Kidney capillary endothelial cell (primary cell): ENCODE measurements around the gene GRHPR.

Experiments
- DNase-seq: peaks from one replicate; pipeline ENCODE4 v3.0.0-alpha.2; 2018; ENCODE audit warnings: low spot score

The GRHPR gene

DNA sequence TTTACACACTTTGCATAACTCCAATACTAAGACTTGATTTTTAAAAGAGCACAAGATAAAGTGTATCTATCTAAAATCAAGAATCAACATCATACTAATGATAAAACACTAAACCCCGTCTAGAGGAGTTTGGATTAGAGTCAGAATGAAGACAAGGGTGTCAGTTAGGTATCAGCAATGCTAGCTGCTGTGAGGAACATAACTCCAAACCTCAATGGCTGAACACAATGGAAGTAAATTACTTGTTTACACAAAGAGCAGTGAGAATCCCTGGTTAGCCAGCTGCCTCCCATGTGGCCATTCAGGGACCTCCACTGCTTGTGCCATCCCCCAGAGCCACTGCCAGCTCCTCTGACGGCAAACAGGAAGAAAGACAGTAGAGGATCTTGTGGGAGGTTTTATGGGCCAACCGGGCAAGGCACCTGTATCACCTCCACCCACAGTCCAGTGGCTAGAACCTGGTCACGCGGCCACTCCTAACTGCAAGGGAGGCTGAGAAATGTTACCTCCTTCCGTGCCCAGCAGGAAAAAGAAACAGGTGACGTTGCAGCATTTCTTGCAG is 24.0 kb upstream of the GRHPR start:
- no peak for DNase-seq

DNA sequence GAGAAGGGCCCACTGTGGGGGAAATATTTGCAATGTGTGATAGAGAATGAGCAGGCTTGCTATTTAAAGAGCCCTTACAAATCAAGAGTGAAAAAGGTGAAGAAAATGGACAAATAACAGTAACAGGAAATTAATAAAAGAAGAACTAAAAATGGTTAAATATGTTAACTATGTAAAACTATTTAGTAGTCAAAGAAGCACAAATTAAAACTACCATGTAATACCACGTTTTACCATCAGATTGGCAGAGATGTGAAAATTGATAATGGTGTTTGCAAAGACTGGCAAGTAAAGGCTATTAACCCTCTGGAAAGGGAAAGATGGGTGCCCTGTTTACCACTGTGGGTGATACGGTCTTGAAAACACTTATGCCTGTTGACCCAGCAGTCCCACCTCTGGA is 23.2 kb upstream of the GRHPR start:
- DNase-seq = no peak

DNA sequence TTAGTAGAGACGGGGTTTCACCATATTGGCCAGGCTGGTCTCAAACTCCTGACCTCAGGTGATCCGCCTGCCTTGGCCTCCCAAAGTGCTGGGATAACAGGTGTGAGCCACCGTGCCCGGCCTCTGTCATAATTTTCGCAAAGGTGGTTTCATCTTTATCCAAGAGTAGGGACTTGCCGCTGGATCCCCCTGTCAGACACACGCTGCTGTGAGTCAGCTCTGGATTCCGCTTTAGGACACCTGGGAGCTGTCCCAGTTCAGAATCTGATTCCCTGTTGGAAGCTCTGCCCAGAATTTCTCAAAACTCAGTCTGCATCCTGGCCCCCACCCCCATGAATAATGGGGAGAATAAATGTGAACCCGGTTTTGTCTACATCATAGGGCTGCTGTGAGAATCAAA is 17.9 kb upstream of the GRHPR start:
- DNase-seq = no peak

DNA sequence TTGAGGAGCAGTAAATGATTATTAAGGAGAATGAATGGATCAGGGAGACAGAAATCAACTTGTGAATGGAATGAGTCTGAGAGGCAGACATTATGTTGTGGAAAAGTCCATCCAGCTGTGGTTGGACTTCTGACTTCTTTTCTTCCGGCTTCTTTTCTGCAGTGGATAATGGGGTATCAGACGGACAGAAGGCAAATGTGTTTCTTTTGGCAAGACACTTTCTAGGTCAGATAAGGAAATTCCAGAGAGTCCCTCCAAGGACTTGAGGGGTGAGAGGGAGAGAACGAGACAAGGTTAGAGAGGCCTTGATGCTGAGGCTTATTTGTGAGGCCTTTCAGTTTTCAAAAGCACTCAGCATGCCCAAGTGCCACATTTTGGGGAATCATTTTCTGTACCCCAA is 17.1 kb upstream of the GRHPR start:
- DNase-seq = no peak

DNA sequence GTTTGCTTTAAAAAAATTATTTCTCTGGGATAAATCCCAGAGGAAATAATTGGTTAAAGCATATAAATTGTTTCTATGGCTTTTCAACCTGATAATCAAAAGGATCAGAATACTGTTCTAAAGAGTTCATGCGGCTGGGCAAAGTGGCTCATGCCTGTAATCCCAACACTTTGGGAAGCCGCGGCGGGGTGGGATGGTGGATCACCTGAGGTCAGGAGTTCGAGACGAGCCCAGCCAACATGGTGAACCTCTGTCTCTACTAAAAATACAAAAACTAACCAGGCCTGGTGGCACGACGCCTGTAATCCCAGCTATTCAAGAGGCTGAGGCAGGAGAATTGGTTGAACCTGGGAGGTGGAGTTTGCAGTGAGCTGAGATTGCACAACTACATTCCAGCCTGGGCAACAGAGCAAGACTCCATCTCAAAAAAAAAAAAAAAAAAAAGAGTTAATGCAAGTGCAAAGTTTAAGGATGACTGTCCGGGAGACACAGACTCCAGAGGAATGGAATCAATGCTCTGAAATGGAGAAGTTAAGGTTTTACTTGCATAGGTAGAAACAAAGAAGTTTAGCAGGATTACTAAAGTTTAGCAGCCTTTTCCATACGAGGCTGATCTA is 16.6 kb upstream of the GRHPR start:
- DNase-seq = no peak

DNA sequence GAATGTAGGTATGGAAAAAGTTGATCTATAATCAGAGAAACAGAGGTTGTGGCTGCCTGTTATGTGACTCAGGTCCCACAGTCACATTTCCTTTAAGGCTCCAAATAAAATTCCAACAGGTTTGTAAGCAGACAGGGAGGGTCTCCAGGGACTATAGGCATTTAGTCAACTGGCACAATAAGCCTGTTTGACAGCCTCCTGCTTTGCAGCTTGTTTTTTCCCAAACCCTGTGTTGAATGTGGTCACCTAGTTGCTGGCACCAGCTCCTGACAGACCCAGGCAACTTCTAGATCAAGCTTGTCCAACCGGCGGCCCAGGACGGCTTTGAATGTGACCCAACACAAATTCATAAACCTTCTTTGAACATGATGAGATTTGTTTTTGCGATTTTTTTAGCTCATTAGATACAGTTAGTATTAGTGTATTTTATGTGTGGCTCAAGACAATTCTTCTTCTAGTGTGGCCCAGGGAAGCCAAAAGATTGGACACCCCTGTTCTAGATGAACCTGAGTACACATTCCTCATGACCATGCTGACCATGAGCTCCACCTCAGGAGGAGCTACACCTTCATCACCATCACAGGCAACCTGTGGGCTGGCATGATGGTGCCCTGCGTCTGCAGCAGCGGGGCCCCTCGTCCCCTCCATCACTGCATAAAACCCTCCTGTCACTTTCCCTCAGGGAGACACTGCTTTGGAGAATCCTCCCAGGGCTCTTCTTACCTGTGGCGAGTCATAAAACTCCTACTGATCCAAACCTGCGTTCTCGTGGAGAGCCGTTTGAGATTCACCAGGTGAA is 15.7 kb upstream of the GRHPR start:
- DNase-seq = no peak

DNA sequence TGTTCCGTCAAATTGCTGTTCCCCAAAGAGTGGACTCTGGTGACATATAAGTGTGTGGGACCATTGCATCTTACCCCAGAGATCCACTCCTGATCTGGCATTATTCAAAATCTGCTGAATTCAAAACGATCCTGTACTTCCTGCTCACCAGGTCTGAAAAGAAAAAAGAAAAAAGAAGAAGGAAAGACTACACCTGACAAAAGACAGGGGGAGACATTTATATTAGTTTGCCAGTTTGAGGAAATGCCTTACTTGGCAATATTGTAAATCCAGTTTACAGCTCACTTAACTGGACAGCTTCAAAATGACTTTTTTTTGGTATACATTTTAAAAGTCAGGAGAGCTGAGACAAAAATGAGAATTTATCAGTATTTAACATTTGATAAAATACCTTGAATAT is 15.0 kb upstream of the GRHPR start:
- DNase-seq = no peak

DNA sequence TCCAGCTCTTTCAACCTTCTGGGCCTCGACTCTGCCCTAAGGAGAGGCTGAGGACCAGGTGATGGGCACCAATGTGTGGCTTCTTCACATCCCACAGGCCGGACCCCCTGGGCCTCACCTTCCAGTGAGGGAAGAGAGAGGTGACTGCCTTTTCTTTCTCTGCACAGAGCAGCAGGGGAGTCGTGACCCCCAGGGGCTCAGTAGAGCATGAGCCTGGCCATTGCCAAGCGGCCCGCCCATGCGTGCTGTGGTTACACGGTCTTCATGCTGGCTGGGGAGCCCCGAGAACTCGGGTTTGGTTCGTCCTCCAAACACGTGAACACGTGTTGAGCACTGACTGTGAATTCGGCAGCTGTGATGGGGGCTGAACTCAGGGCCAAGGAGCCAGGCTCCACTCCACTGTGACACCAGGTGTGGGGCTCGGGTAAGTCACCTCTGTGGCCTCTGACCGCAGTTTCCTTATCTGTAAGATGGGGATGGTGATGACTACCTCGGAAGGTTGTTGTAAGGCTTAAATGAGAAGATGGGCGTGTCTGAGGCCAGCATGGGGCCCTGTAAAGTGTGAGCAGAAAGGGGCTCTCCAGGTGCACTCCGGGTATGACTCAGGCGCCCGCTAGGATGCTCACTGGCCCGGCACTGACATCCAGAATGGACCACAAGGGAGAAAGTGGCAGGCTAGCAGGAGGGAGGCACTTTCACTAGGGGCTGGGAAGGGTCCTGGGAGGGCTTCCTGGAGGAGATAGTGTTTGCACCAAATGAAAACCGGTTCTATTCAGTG is 13.4 kb upstream of the GRHPR start:
- no peak for DNase-seq

DNA sequence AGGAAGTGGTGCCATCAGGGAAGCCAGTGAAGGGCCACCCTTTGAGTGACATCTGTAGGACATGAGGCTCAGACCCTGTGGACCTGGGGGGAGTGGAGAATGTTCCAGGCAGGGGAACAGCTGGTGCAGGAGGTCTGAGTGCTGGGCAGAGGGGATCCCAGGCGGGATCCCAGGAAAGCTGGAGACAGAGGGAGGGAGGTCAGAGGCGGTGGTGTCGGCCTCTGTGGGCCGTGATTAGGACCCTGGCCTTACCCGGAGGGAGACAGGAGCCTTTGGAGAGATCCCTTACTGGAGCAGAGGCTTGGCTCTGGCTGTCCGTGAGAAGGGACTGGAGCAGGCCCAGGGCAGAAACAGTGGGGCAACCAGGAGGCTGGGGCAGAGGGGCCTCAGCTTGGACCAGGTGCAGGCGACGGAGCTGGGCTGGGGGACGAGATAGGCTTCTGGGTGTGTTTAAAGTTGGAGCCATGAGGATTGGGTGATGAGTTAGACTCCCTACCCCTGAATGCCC is 12.1 kb upstream of the GRHPR start:
- no peak for DNase-seq

DNA sequence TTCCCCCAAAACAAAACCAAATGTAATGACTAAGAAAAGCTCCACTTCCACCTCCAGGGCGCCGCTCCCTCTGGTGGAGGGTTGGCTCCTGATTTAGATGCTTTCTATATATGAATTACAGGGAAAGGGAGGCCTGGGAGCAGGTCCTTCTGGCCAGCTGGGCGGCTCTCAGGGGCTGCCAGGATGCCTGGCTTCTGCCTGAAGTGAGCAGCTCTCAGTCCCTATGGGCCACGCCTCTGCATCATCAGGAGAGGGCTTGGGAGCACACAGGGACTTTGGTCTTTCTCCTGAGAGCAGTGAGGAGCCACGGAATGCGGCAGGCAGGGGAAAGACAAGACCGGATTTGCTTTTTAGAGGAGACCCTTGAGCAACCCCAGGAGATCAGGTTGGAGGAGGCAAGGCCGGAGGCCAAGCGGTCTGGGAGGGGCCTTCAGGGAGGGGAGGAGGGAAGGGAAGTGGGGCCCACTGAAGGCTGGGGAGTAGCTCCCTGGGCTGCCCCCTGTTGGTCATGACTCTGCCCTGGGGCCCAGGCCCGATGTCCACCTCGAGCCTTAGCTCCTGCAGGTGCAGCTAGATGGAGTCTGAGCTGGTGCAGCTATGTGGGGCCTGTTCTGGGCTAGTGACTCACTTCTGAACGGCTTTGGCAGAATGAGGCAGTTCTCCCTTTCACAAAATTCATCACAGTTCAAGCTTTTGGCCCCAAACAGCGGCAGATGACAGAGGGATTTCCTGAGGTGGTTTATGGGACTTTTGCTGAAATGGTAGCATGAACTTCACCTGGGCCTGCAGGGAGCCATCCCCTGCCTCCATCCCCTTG is 11.3 kb upstream of the GRHPR start:
- no peak for DNase-seq

DNA sequence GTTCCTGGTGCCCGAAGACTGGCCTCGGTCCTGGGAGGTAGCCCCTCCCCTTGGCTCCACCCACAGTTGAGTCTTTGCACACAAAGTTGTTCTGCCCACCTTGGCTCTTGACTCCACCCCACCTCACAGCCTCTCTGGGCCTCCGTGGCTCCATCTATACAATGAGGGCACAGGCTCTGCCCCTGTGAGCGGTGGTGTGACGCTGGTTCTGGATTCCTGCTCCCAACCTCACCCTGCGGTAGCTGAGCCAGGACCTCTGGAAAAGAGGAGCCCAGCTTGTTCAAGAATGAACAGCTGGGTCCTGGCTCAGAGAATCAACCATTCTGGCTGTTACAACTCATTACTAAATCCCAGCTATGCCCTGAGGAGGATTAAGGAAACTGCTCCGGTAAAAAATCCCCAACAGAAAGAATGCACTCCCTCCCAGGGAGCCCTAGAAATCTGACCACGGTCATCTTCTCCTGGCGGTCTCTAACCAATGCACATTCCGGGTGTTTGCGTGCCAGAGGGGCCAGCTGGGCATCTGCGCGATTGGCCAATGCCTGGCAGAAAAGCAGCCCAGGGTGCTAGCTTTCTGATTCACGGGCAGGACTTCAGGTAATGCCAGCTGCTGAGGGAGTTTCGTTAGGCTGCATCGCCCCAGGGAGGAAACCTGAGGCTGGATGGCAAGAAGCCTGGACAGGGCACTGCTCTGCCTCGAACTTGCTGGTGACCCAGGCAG is 9.9 kb upstream of the GRHPR start:
- no peak for DNase-seq

DNA sequence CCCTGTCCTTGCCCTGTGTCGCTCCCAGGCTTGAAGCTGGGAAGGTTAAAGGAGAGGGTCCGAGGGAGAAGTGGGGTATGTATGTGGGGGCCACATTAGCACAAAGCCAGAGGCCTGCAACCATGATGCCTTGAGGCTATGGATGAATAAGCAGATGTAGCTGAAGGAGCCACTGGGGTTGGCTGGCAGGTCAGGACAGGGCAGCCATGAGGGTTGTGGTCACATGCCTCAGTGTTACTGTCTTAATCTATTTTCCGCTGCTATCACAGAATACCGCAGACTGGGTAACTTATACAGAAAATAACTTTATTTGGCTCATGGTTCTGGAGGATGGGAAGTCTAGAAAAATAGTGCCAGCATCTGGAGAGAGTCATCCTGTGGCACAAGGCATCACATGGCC is 9.2 kb upstream of the GRHPR start:
- DNase-seq = no peak

DNA sequence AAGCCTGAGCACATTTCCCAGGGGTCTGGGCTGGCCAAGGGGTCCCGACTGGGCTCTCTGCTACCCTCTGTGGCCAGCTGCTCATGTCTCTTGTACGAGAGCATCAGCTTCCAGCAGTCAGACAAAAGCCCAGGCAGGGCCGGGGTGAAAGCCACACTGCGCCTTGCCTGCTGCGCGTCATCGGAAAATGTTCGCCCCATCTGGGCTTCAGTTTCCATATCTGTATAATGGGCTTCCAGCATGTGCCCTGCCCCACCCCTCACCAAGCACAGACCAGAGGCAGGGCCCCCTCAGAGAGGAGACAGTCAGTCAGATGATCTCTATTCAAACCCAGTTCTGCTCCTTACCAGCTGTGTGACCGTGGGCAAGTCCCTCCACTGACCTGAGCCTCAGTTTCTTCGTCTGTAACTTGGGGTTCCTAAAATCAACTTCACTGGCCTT is 8.0 kb upstream of the GRHPR start:
- DNase-seq = no peak

DNA sequence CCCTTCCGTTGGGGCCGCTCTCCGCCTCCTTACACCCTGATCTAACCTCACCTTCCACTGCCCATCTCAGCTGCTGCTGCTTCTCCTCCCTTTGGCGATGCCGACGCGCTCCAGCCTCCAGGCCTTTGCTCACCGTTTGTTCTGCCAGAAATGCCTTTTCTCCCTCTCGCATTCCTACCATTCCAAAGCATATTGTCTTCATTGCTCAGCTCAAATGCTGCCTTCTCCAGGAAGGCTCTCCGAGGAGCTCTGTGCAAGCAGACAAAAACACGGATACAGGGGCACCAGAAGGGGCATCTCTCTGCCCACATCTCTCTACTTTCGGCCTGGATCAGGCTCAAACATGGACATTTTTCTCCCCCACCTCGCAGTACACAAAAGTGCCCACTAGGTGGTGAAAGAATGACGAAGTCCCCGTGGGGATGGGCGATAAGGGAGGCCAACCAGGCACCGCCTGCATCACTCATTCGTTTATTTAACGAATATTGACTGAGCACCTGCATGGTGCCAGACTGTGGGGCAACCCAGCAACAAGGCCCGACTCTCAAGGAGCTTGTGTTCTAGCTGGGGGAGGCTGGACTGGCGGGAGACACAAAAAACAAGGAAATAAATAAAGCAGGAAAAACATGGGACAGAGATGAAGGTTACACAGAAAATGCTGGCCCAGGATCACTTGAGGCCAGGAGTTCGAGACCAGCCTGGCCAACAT is 7.3 kb upstream of the GRHPR start:
- peak; percentile 77 for DNase-seq

DNA sequence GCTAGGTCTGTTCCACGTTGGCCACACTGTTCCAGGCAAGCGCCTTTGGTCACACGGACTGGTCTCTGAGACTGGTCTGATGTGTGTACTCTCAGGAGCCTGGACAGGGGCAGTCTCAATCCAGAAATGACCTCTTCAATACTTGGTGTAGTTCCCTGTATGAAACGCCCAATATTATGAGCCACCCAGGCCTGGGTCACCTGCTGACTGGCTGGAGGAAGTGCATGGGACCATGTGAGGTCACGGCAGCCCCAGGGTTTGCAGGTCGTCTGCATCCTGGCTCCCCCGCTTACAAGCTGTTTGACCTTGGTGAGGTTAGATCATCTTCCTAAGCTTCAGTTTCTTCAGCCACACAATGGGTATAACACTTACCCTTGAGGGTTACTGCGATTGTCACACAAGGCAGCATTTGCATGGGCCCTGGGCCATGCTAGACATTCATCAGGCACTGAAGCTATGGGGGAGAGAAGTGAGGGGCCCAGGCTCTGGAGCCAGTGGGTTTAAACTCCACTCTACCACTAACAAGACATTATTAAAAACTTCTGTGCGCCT is 5.2 kb upstream of the GRHPR start:
- no peak for DNase-seq

DNA sequence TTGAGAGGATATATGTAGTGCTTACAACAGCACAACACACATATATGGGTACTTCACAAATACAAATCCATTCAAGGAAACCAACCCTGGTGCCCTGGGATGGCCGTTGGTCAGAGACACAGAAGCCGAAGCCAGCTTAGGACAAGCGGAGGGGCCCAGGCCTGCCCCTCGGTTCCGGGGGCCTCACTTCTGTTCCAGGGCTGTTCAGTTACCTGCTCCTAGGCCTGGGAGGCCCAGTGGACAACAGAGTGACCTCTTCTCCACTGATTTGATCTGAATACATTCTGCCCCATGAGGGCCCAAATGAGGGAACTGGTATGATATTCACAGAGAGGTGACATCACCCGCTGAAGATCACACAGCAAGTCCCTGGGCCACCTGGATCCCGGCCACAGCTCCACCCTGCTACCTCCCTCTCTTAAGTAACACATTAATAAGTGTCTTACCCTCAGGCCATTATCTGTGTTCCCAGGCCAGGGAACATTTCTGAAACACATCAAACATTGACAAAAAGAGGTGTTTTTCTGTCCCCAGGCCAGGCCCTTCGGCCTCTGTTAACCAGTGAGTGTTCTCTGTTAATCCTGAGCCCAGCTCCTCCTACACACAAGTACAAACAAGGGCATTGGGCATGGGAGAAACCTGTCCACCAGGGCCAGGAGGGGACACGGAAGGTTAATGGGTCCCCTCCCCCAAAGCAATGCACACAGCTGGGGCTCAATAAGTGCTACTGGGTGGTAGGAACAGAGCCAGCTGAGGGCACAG is 4.5 kb upstream of the GRHPR start:
- DNase-seq = no peak

DNA sequence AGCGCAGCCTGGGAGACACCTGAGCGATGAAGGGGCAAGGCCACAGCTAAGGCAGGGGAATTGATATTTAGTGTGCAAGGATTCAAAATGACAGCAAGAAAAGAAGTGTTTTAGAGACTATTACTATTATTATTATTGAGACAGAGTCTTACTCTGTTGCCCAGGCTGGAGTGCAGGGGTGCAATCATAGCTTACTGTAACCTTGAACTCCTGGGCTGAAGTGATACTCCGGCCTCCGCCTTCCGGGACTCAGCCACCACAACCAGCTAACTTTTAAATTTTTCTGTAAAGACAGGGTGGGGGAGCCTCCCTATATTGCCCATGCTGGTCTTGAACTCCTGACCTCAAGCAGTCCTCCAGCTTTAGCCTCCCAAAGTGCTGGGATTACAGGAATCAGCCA is 3.3 kb upstream of the GRHPR start:
- DNase-seq = no peak

DNA sequence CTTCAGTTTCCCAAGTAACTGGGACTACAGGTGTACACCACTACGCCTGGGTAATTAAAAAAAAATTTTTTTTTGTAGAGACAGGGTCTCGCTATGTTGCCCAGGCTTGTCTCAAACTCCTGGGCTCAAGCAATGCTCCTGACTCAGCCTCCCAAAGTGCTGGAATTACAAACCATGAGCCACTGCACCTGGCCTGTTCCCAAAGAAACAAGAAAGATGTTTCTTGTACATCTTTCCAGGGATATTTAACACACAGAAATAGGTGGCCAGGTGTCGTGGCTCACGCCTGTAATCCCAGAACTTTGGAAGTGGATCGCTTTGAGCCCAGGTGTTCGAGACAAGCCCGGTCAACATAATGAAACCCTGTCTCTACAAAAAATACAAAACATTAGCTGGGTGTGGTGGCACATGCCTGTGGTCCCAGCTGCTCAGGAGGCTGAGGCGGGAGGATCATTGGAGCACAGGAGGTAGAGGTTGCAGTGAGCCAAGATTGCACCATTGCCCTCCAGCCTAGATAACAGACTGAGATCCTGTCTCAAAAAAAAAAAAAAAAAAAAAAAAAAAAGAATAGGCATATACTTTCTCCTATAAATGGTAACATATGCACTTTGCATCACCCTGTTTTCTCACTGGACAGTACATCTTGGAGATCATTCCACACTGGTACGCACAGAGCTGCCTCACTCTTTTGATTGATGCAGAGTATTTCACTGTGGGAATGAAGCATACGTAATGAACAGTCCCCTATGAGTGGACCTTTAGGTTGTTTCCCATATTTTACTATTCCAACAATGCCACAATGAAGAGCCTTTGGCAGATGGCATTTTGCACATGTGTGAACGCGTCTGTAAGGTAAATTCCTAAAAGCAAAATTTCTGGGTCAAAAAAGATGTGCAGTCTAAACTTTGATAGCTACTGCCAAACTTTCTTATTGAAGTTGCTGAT is 2.0 kb upstream of the GRHPR start:
- no peak for DNase-seq
